ENCODE data around the gene MINK1. TPM values are rescaled to one million over a fixed set of nuclear protein-coding genes. Genes with fewer than 3 reads are reported as not detected.

MINK1 gene
- total and polyA plus RNA-seq, 4 donors = 22.2 to 97.5 (median 52.1) TPM

DNA sequence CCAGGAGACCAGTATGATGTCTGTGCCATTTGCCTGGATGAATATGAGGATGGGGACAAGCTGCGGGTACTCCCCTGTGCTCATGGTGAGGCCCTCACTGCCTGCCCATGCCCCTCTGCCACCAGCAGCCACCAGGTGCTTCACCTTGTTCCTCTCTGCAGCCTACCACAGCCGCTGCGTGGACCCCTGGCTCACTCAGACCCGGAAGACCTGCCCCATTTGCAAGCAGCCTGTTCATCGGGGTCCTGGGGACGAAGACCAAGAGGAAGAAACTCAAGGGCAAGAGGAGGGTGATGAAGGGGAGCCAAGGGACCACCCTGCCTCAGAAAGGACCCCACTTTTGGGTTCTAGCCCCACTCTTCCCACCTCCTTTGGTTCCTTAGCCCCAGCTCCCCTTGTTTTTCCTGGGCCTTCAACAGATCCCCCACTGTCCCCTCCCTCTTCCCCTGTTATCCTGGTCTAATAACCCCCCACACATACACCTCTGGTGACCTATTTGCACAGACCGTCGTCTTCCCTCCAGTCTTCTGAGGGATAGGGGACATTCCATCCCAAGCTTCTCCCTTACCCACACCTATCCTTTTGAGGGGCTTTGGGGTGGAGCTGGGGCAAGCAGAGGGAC, 111.5 kb downstream of the MINK1 start:
- 47 to 54% methylated on average over 8 of the region's 8 CpGs for WGBS, 2 donors
- DNase-seq = no peak
- Histone ChIP-seq H3K4me1 (ENCODE audit: control insufficient read depth in 1 of 2, insufficient read depth in 2 of 2, low read length in 2 of 2) (no peaks in the 10 kb centered on the region), H3K9me3 (ENCODE audit: control insufficient read depth, low read length) (no peaks in the 10 kb centered on the region), H3K27me3 (ENCODE audit: control insufficient read depth in 1 of 2, insufficient read depth in 2 of 2, low read length in 1 of 2) (peaks cover 0 to 2% of the 10 kb centered on the region in 2 donors), H3K4me3 (ENCODE audit: low read length in 2 of 2) (no peak overlapping the region), H3K27ac (ENCODE audit: low read depth in 1 of 2, low read length in 2 of 2) (peak overlapping the region in 1 of 2 donors; percentile 65), H3K36me3 (ENCODE audit: control insufficient read depth in 1 of 2, insufficient read depth in 2 of 2, low read length in 1 of 2) (no peaks in the 10 kb centered on the region)
- no peak for ATAC-seq (ENCODE audit: low FRiP score)
- intact Hi-C loops (cut with DNase I) = loop anchor here in 1 of 2 donors (5.0 kb wide), 1 partner anchor 53 kb away; the partner anchor contains the start of genes INCA1 and KIF1C

DNA sequence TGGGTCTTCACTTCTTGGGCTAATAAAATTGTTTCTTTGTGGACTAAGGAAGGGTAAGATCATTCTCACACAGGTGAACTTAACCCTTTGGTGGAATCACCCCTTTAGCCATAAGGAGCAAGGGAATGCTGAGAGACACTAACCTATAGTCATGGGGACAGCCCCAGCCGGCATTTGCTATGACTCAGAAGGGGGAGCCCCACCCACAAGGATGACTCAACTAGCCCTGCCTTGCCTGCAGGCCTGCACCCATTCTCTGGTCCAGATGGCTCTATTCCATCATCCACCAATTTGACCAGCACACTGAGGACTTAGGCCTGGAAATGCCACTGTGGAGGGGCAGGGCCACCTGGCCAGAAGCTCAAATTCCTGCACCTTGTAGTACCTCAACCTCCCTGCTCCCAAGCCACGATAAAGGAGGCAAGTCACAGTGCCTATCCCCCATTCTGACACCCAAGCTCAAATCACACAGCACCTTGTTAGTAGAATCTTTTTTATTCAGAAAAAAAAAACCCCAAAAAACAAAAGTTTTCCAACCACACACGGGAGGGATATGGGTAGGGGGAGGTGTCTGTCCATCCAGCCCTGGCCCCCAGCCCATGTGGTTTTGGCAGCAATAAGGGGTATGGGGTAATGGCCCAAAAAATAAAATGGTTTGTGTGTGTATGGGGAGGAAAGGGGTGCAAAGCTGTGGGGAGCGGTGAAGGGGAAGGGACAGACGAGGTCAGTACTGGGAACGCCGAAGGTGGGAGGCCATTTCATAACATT, 112.2 kb downstream of the MINK1 start:
- Histone ChIP-seq H3K36me3 (ENCODE audit: control insufficient read depth in 1 of 2, insufficient read depth in 2 of 2, low read length in 1 of 2) (no peaks in the 10 kb centered on the region), H3K9me3 (ENCODE audit: control insufficient read depth, low read length) (no peaks in the 10 kb centered on the region), H3K27ac (ENCODE audit: low read depth in 1 of 2, low read length in 2 of 2) (peak overlapping the region; percentile 33 to 65), H3K27me3 (ENCODE audit: control insufficient read depth in 1 of 2, insufficient read depth in 2 of 2, low read length in 1 of 2) (peaks cover 0 to 2% of the 10 kb centered on the region in 2 donors), H3K4me1 (ENCODE audit: control insufficient read depth in 1 of 2, insufficient read depth in 2 of 2, low read length in 2 of 2) (no peaks in the 10 kb centered on the region), H3K4me3 (ENCODE audit: low read length in 2 of 2) (no peak overlapping the region)
- intact Hi-C loops (cut with DNase I) = loop anchor here in 1 of 2 donors (5.0 kb wide), 1 partner anchor 52 kb away; the partner anchor contains the start of genes INCA1 and KIF1C
- 27 to 36% methylated on average over 7 of the region's 7 CpGs for WGBS, 2 donors
- DNase-seq (peak; percentile 90 to 93), ATAC-seq (ENCODE audit: low FRiP score) (peak; percentile 56)

DNA sequence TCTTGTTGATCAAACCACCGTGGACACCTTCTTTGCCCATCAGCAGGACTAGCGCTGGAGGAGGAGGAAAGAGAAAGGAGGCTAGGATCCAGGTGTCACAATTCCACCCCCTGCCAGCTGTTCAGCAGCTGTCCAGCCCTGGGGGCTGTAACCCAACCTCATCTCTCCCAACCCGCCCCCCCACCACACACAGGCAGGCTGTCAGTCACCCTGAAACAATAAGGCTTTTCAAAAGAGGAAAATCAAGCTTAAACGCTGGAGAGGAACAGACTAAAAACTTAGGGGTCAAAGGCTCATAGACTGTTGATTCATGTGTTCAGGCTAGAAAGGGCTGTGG, 112.8 kb downstream of the MINK1 start:
- DNase-seq = no peak
- Histone ChIP-seq H3K27me3 (ENCODE audit: control insufficient read depth in 1 of 2, insufficient read depth in 2 of 2, low read length in 1 of 2) (peaks cover 0 to 2% of the 10 kb centered on the region in 2 donors), H3K4me3 (ENCODE audit: low read length in 2 of 2) (peak overlapping the region in 1 of 2 donors; percentile 72), H3K4me1 (ENCODE audit: control insufficient read depth in 1 of 2, insufficient read depth in 2 of 2, low read length in 2 of 2) (no peaks in the 10 kb centered on the region), H3K27ac (ENCODE audit: low read depth in 1 of 2, low read length in 2 of 2) (peak overlapping the region in 1 of 2 donors; percentile 16), H3K9me3 (ENCODE audit: control insufficient read depth, low read length) (no peaks in the 10 kb centered on the region), H3K36me3 (ENCODE audit: control insufficient read depth in 1 of 2, insufficient read depth in 2 of 2, low read length in 1 of 2) (no peaks in the 10 kb centered on the region)
- intact Hi-C loops (cut with DNase I) = loop anchor here in 1 of 2 donors (5.0 kb wide), 1 partner anchor 51 kb away; the partner anchor contains the start of genes INCA1 and KIF1C
- ATAC-seq (ENCODE audit: low FRiP score) = no peak
- WGBS, 2 donors = 31 to 37% methylated on average over 4 of the region's 4 CpGs

DNA sequence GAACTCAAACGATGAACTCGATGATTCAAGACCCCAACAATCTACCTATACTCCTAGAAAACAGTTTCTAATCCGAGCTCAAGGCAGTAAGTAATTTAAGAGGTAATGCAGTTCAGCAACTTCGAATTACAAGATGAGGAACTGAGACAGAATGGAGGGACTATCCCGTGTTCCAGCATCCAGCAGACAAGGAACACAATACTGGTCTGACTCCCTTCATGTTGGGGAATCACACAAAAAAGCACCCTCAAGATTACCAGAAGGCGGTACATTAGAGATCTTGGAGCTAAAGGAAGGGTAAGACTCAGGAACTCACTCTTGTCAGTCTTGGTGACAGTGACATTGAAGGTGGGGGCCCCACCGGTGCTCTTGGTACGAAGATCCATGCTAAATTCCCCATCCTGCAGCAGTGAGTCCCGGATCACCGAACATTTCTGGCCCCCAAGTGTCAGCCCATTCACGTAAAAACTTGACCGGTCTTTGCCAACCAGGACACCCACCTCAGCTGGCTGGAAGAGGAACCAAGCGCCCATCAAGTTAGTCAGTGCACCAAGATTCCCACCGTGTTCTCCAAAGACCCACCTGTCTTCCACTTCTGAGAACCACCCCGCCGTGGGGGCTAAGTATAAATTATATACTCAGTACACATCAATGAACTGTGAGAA, 113.3 kb downstream of the MINK1 start:
- peaks cover 0 to 2% of the 10 kb centered on the region in 2 donors for H3K27me3 ChIP-seq (ENCODE audit: control insufficient read depth in 1 of 2, insufficient read depth in 2 of 2, low read length in 1 of 2)
- H3K9me3 ChIP-seq (ENCODE audit: control insufficient read depth, low read length) = no peaks in the 10 kb centered on the region
- intact Hi-C loops (cut with DNase I) = loop anchor here in 1 of 2 donors (5.0 kb wide), 1 partner anchor 51 kb away; the partner anchor contains the start of genes INCA1 and KIF1C
- H3K4me3 ChIP-seq (ENCODE audit: low read length in 2 of 2) = peak overlapping the region; percentile 72 to 92
- H3K4me1 ChIP-seq (ENCODE audit: control insufficient read depth in 1 of 2, insufficient read depth in 2 of 2, low read length in 2 of 2) = no peaks in the 10 kb centered on the region
- 25 to 31% methylated on average over 16 of the region's 16 CpGs for WGBS, 2 donors
- no peak for ATAC-seq (ENCODE audit: low FRiP score)
- H3K27ac ChIP-seq (ENCODE audit: low read depth in 1 of 2, low read length in 2 of 2) = peak overlapping the region in 1 of 2 donors; percentile 5
- no peaks in the 10 kb centered on the region for H3K36me3 ChIP-seq (ENCODE audit: control insufficient read depth in 1 of 2, insufficient read depth in 2 of 2, low read length in 1 of 2)
- no peak for DNase-seq

DNA sequence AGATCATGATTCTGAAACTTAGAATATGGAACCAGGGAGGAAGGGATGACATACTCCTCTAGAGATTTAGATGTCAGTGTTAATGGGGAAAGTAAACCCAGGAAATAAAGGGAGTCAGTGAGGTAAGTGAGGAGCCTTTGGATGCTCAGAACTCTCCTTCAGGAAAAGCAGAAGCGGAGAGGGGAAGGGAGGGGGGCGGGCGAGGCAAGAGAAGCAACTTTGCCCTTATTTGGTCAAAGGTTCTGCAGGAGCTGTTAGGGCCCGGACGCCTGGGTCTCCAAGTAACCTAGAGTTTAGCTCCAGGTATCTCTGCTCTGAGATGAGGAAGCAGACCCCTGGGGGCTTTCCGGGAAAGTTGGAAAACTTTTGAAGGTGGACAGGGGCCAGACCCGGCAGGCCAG, 113.9 kb downstream of the MINK1 start:
- 0% methylated on average over 7 of the region's 7 CpGs for WGBS, 2 donors
- DNase-seq = peak in 1 of 2 donors; percentile 56
- H3K4me3 ChIP-seq (ENCODE audit: low read length in 2 of 2) = peak overlapping the region; percentile 72 to 92
- peak overlapping the region; percentile 30 to 57 for H3K27ac ChIP-seq (ENCODE audit: low read depth in 1 of 2, low read length in 2 of 2)
- ATAC-seq (ENCODE audit: low FRiP score) = no peak
- intact Hi-C loops (cut with DNase I) = loop anchor here in 1 of 2 donors (5.0 kb wide), 1 partner anchor 50 kb away; the partner anchor contains the start of genes INCA1 and KIF1C
- no peaks in the 10 kb centered on the region for H3K9me3 ChIP-seq (ENCODE audit: control insufficient read depth, low read length)
- H3K36me3 ChIP-seq (ENCODE audit: control insufficient read depth in 1 of 2, insufficient read depth in 2 of 2, low read length in 1 of 2) = no peaks in the 10 kb centered on the region
- peaks cover 0 to 2% of the 10 kb centered on the region in 2 donors for H3K27me3 ChIP-seq (ENCODE audit: control insufficient read depth in 1 of 2, insufficient read depth in 2 of 2, low read length in 1 of 2)
- no peaks in the 10 kb centered on the region for H3K4me1 ChIP-seq (ENCODE audit: control insufficient read depth in 1 of 2, insufficient read depth in 2 of 2, low read length in 2 of 2)

Other genes with a start within 250 kb of the MINK1 start
- 1 to 10 TPM in 1 of 2 donors, under 1 TPM in 1; 0.49 to 1.7 TPM for gene SMTNL2, start 248.8 kb upstream of the MINK1 start, total RNA-seq
- gene SMTNL2, start 248.8 kb upstream of the MINK1 start, polyA plus RNA-seq = not detected
- gene ALOX15, start 191.7 kb upstream of the MINK1 start, total RNA-seq = not detected
- gene ALOX15, start 191.7 kb upstream of the MINK1 start, polyA plus RNA-seq = not detected
- gene PELP1, start 129.2 kb upstream of the MINK1 start, total RNA-seq = 10 to 100 TPM; 34.6 to 49.4 TPM
- gene PELP1, start 129.2 kb upstream of the MINK1 start, polyA plus RNA-seq = 10 to 100 TPM; 11.0 to 39.2 TPM
- gene ARRB2, start 122.7 kb upstream of the MINK1 start, total RNA-seq = 100 to 1,000 TPM in 1 of 2 donors, 10 to 100 TPM in 1; 71.8 to 119 TPM
- gene ARRB2, start 122.7 kb upstream of the MINK1 start, polyA plus RNA-seq = 10 to 100 TPM; 23.2 to 55.2 TPM
- gene MED11, start 101.9 kb upstream of the MINK1 start, total RNA-seq = 10 to 100 TPM in 1 of 2 donors, 1 to 10 TPM in 1; 7.9 to 16.7 TPM
- gene MED11, start 101.9 kb upstream of the MINK1 start, polyA plus RNA-seq = 10 to 100 TPM; 26.2 to 41.1 TPM
- 1 to 10 TPM; 2.1 to 7.7 TPM for gene ZMYND15, start 93.5 kb upstream of the MINK1 start, total RNA-seq
- gene ZMYND15, start 93.5 kb upstream of the MINK1 start, polyA plus RNA-seq = 1 to 10 TPM in 1 of 2 donors, under 1 TPM in 1; 0.87 to 1.0 TPM
- 10 to 100 TPM; 35.9 to 64.0 TPM for gene CXCL16, start 93.4 kb upstream of the MINK1 start, total RNA-seq
- 10 to 100 TPM; 11.0 to 33.7 TPM for gene CXCL16, start 93.4 kb upstream of the MINK1 start, polyA plus RNA-seq
- not detected for gene TM4SF5, start 61.5 kb upstream of the MINK1 start, total RNA-seq
- gene TM4SF5, start 61.5 kb upstream of the MINK1 start, polyA plus RNA-seq = 10 to 100 TPM in 1 of 2 donors, not detected in 1; 18.4 TPM
- gene VMO1, start 47.0 kb upstream of the MINK1 start, total RNA-seq = 10 to 100 TPM in 1 of 2 donors, 1 to 10 TPM in 1; 6.6 to 19.3 TPM
- gene VMO1, start 47.0 kb upstream of the MINK1 start, polyA plus RNA-seq = 10 to 100 TPM in 1 of 2 donors, 1 to 10 TPM in 1; 1.5 to 15.5 TPM
- gene GLTPD2, start 44.4 kb upstream of the MINK1 start, total RNA-seq = not detected
- gene GLTPD2, start 44.4 kb upstream of the MINK1 start, polyA plus RNA-seq = 1 to 10 TPM in 1 of 2 donors, not detected in 1; 3.4 TPM
- gene PSMB6, start 37.2 kb upstream of the MINK1 start, total RNA-seq = 10 to 100 TPM; 78.3 to 91.8 TPM
- 100 to 1,000 TPM; 171 to 186 TPM for gene PSMB6, start 37.2 kb upstream of the MINK1 start, polyA plus RNA-seq
- gene PLD2, start 26.2 kb upstream of the MINK1 start, total RNA-seq = 10 to 100 TPM; 25.3 to 65.0 TPM
- gene PLD2, start 26.2 kb upstream of the MINK1 start, polyA plus RNA-seq = 10 to 100 TPM in 1 of 2 donors, 1 to 10 TPM in 1; 8.8 to 32.9 TPM
- gene C17orf107, start 66.2 kb downstream of the MINK1 start, total RNA-seq = 1 to 10 TPM; 2.5 to 2.9 TPM
- gene C17orf107, start 66.2 kb downstream of the MINK1 start, polyA plus RNA-seq = 1 to 10 TPM in 1 of 2 donors, under 1 TPM in 1; 0.49 to 1.1 TPM
- 1 to 10 TPM in 1 of 2 donors, under 1 TPM in 1; 0.84 to 1.6 TPM for gene CHRNE, start 69.8 kb downstream of the MINK1 start, total RNA-seq
- gene CHRNE, start 69.8 kb downstream of the MINK1 start, polyA plus RNA-seq = under 1 TPM in 1 of 2 donors, not detected in 1; 0.61 TPM
- under 1 TPM in 1 of 2 donors, not detected in 1; 0.19 TPM for gene GP1BA, start 98.9 kb downstream of the MINK1 start, total RNA-seq
- under 1 TPM in 1 of 2 donors, not detected in 1; 0.08 TPM for gene GP1BA, start 98.9 kb downstream of the MINK1 start, polyA plus RNA-seq
- gene SLC25A11, start 106.7 kb downstream of the MINK1 start, total RNA-seq = 10 to 100 TPM; 28.3 to 29.5 TPM
- gene SLC25A11, start 106.7 kb downstream of the MINK1 start, polyA plus RNA-seq = 10 to 100 TPM; 31.8 to 41.6 TPM
- 10 to 100 TPM; 45.6 to 51.8 TPM for gene RNF167, start 106.9 kb downstream of the MINK1 start, total RNA-seq
- 10 to 100 TPM; 39.3 to 89.3 TPM for gene RNF167, start 106.9 kb downstream of the MINK1 start, polyA plus RNA-seq
- gene PFN1, start 115.2 kb downstream of the MINK1 start, total RNA-seq = 100 to 1,000 TPM; 440 to 554 TPM
- gene PFN1, start 115.2 kb downstream of the MINK1 start, polyA plus RNA-seq = 100 to 1,000 TPM; 543 to 728 TPM
- 1 to 10 TPM; 5.2 to 7.4 TPM for gene ENO3, start 117.8 kb downstream of the MINK1 start, total RNA-seq
- 10 to 100 TPM in 1 of 2 donors, 1 to 10 TPM in 1; 9.5 to 46.2 TPM for gene ENO3, start 117.8 kb downstream of the MINK1 start, polyA plus RNA-seq
- 10 to 100 TPM; 38.8 to 48.3 TPM for gene SPAG7, start 134.5 kb downstream of the MINK1 start, total RNA-seq
- 100 to 1,000 TPM in 1 of 2 donors, 10 to 100 TPM in 1; 43.5 to 109 TPM for gene SPAG7, start 134.5 kb downstream of the MINK1 start, polyA plus RNA-seq
- 10 to 100 TPM; 62.2 to 68.1 TPM for gene CAMTA2, start 154.3 kb downstream of the MINK1 start, total RNA-seq
- 10 to 100 TPM; 21.7 to 67.5 TPM for gene CAMTA2, start 154.3 kb downstream of the MINK1 start, polyA plus RNA-seq
- 1 to 10 TPM; 1.2 to 1.9 TPM for gene INCA1, start 164.2 kb downstream of the MINK1 start, total RNA-seq
- 1 to 10 TPM; 1.3 to 4.9 TPM for gene INCA1, start 164.2 kb downstream of the MINK1 start, polyA plus RNA-seq
- gene KIF1C, start 164.6 kb downstream of the MINK1 start, total RNA-seq = 100 to 1,000 TPM; 187 to 235 TPM
- 100 to 1,000 TPM in 1 of 2 donors, 10 to 100 TPM in 1; 89.0 to 371 TPM for gene KIF1C, start 164.6 kb downstream of the MINK1 start, polyA plus RNA-seq
- gene SLC52A1, start 202.1 kb downstream of the MINK1 start, total RNA-seq = not detected
- gene SLC52A1, start 202.1 kb downstream of the MINK1 start, polyA plus RNA-seq = under 1 TPM in 1 of 2 donors, not detected in 1; 0.88 TPM
- 1 to 10 TPM; 4.0 to 6.0 TPM for gene ZFP3, start 245.1 kb downstream of the MINK1 start, total RNA-seq
- 1 to 10 TPM in 1 of 2 donors, under 1 TPM in 1; 0.75 to 3.0 TPM for gene ZFP3, start 245.1 kb downstream of the MINK1 start, polyA plus RNA-seq

All from aorta (tissue), 5 donors.